Eye (tissue), 1 donor: ENCODE data around the gene BFSP2.
A peak's percentile ranks its signal among the peaks of the same experiment; 100 is the strongest.

Source experiments
- DNase-seq: peaks from one replicate; pipeline ENCODE4 v3.0.0-alpha.2; 2015

Gene BFSP2

GRCh38 chr3:133384331-133385027, 15.4 kb upstream of the BFSP2 start:
- DNase-seq, result peak; percentile 94

- no peak for DNase-seq
Measured at GRCh38 chr3:133386876-133387275, 13.0 kb upstream of the BFSP2 start.

- DNase-seq, result no peak
Measured at GRCh38 chr3:133387341-133387740, 12.5 kb upstream of the BFSP2 start.

GRCh38 chr3:133388696-133389395, 11.0 kb upstream of the BFSP2 start:
- DNase-seq, result no peak

GRCh38 chr3:133390715-133391114, 9.1 kb upstream of the BFSP2 start:
- no peak for DNase-seq

GRCh38 chr3:133393204-133393603, 6.7 kb upstream of the BFSP2 start:
- DNase-seq, result no peak

GRCh38 chr3:133393691-133394474, 6.0 kb upstream of the BFSP2 start:
- no peak for DNase-seq

- no peak for DNase-seq
Measured at GRCh38 chr3:133394561-133395311, 5.1 kb upstream of the BFSP2 start.

- DNase-seq, result no peak
Measured at GRCh38 chr3:133396906-133397305, 3.0 kb upstream of the BFSP2 start.

- peak; percentile 35 for DNase-seq
Measured at GRCh38 chr3:133401374-133402135, 1.7 kb downstream of the BFSP2 start.

- peak; percentile 80 for DNase-seq
Measured at GRCh38 chr3:133404920-133405319, 5.1 kb downstream of the BFSP2 start.

GRCh38 chr3:133408366-133408765, 8.5 kb downstream of the BFSP2 start:
- DNase-seq, result no peak

- no peak for DNase-seq
Measured at GRCh38 chr3:133408961-133409360, 9.1 kb downstream of the BFSP2 start.

- DNase-seq, result no peak
Measured at GRCh38 chr3:133410191-133410892, 10.5 kb downstream of the BFSP2 start.

- no peak for DNase-seq
Measured at GRCh38 chr3:133412183-133413132, 12.6 kb downstream of the BFSP2 start.

GRCh38 chr3:133413161-133414020, 13.5 kb downstream of the BFSP2 start:
- peak; percentile 44 for DNase-seq

- DNase-seq, result no peak
Measured at GRCh38 chr3:133414021-133414392, 14.2 kb downstream of the BFSP2 start.

- no peak for DNase-seq
Measured at GRCh38 chr3:133418361-133418760, 18.5 kb downstream of the BFSP2 start.

GRCh38 chr3:133419151-133419909, 19.5 kb downstream of the BFSP2 start:
- no peak for DNase-seq
